ENCODE results near the gene NTRK1.

- TF ChIP-seq CTCF (IDR thresholded peaks at IDR 0.05) (no peak), JUND (IDR thresholded peaks at IDR 0.05) (no peak), GABPA (IDR thresholded peaks at IDR 0.05; ENCODE audit: low read depth) (no peak), EP300 (IDR thresholded peaks at IDR 0.05; ENCODE audit: borderline replicate concordance in 1 of 2, low read depth in 1 of 2, low read length in 1 of 2) (no peak), MAX (IDR thresholded peaks at IDR 0.05; ENCODE audit: low read depth) (no peak)
These were observed 37.5 kb downstream of the NTRK1 start for GRCh38 chr1:156898161-156898566.
